ENCODE measurements around the gene CLNK. TPM values are rescaled to one million over a fixed set of nuclear protein-coding genes. Genes with fewer than 3 reads are reported as not detected.

Gene CLNK
- total RNA-seq = not detected in 2 replicates

GRCh38 chr4:10684631-10685030, at the start of gene CLNK:
Gene CLNK (minus strand): TSS chr4:10684768. CDS start chr4:10667869, 16,899 bp downstream.

GRCh38 chr4:10457255-10457801, 227.2 kb downstream of the CLNK start, which contains the start of gene ZNF518B:
Gene ZNF518B (minus strand): TSS chr4:10457426. CDS start chr4:10446328, 11,098 bp downstream.

Other genes starting within 250 kb of the CLNK start
- gene ZNF518B, start 227.3 kb downstream of the CLNK start, total RNA-seq = 22.3 and 46.4 TPM in 2 replicates